Keratinocyte (primary cell): ENCODE data around the gene AP4B1.

Experiments
- CTCF ChIP-seq, 3 experiments: IDR thresholded peaks in 1 of 3; conservative IDR thresholded peaks in 1 of 3; optimal IDR thresholded peaks in 1 of 3; 2 replicates in 2 of 3; 3 replicates in 1 of 3; pipeline versions ENCODE3 to v1.5.1; 2011; ENCODE audit warnings: low read length in 3 of 3, mild to moderate bottlenecking in 3 of 3, moderate library complexity in 2 of 3, control low read depth in 1 of 3, inconsistent platforms in 1 of 3; ENCODE audit not compliant: insufficient read depth in 2 of 3; ENCODE audit errors: extremely low read depth in 1 of 3
- EZH2 ChIP-seq: IDR thresholded peaks from one replicate; pipeline ENCODE4 v1.6.1; 2012; ENCODE audit warnings: inconsistent platforms, mild to moderate bottlenecking, low read length, moderate library complexity

- no peak for TF ChIP-seq CTCF (optimal IDR thresholded peaks at IDR 0.05 in 1 of 3, IDR thresholded peaks at IDR 0.05 in 1 of 3, conservative IDR thresholded peaks at IDR 0.05 in 1 of 3; ENCODE audit: extremely low read depth in 1 of 3, insufficient read depth in 2 of 3, low read length in 3 of 3)
- TF ChIP-seq EZH2, result no peak
Measured at GRCh38 chr1:113876176-113876575, 28.4 kb downstream of the AP4B1 start.
